ENCODE data around the gene NTRK1.

The NTRK1 gene

GRCh38 chr1:156874142-156874541 lies 13.5 kb downstream of the NTRK1 start:
- no peak for TF ChIP-seq CTCF (IDR thresholded peaks at IDR 0.05; ENCODE audit: low read depth, low read length)
- no peak overlapping the region for H3K4me3 ChIP-seq (ENCODE audit: low read depth, low read length)

- TF ChIP-seq CTCF (IDR thresholded peaks at IDR 0.05; ENCODE audit: low read depth, low read length) = no peak
Observed at GRCh38 chr1:156874572-156875340, 14.1 kb downstream of the NTRK1 start.

GRCh38 chr1:156875341-156875615 lies 14.6 kb downstream of the NTRK1 start:
- no peak for TF ChIP-seq CTCF (IDR thresholded peaks at IDR 0.05; ENCODE audit: low read depth, low read length)

More at GRCh38 chr1:156874572-156875340, 14.1 kb downstream of the NTRK1 start:
- H3K4me3 ChIP-seq (ENCODE audit: low read depth, low read length) = no peak overlapping the region

GRCh38 chr1:156876281-156876680 lies 15.6 kb downstream of the NTRK1 start:
- H3K4me3 ChIP-seq (ENCODE audit: low read depth, low read length) = no peak overlapping the region
- TF ChIP-seq CTCF (IDR thresholded peaks at IDR 0.05; ENCODE audit: low read depth, low read length) = peak; percentile 5; the same call in 1 of the 2 replicates

More at GRCh38 chr1:156875341-156875615, 14.6 kb downstream of the NTRK1 start:
- H3K4me3 ChIP-seq (ENCODE audit: low read depth, low read length) = no peak overlapping the region

GRCh38 chr1:156877433-156878170 lies 16.9 kb downstream of the NTRK1 start:
- TF ChIP-seq CTCF (IDR thresholded peaks at IDR 0.05; ENCODE audit: low read depth, low read length) = no peak
- H3K4me3 ChIP-seq (ENCODE audit: low read depth, low read length) = no peak overlapping the region

- TF ChIP-seq CTCF (IDR thresholded peaks at IDR 0.05; ENCODE audit: low read depth, low read length) = no peak
Observed at GRCh38 chr1:156879876-156880275, 19.2 kb downstream of the NTRK1 start.

GRCh38 chr1:156880473-156880872 lies 19.8 kb downstream of the NTRK1 start:
- TF ChIP-seq CTCF (IDR thresholded peaks at IDR 0.05; ENCODE audit: low read depth, low read length) = no peak
- H3K4me3 ChIP-seq (ENCODE audit: low read depth, low read length) = no peak overlapping the region

More at GRCh38 chr1:156879876-156880275, 19.2 kb downstream of the NTRK1 start:
- no peak overlapping the region for H3K4me3 ChIP-seq (ENCODE audit: low read depth, low read length)
